ENCODE data around the gene HIRA. TPM values are rescaled to one million over a fixed set of nuclear protein-coding genes. Genes with fewer than 3 reads are reported as not detected.

The HIRA gene
- total RNA-seq, 2 experiments from 2014 or later: 52.0 to 52.8 TPM

DNA sequence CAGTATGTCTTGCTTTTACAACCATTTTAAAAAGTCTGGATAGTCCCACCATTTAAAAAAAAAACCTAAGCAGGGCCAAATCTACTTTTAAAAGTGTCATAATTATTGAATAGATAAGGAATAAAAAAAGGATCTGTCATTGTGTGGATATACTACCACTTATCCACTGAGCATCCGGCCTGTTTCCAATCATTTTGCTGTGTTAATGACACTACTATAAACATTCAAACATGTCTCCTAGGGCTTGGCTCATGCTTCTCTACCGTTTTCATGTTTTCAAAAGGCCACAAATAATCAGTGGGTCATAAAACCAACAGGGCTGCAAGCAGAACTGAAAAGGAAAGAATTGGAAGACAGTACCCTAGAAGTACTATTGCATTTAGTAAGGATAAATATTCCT, 28.5 kb upstream of the HIRA start:
- POLR2A ChIA-PET: no interaction called here
- Mint-ChIP-seq H3K9me3 (no peaks in the 10 kb centered on the region), H3K4me1 (peaks cover 8% of the 10 kb centered on the region), H3K27ac (no peak overlapping the region), H3K36me3 (ENCODE audit: low read depth) (peaks cover 58% of the 10 kb centered on the region), H3K27me3 (no peaks in the 10 kb centered on the region), H3K4me3 (no peak overlapping the region)
- no peak for DNase-seq
- CTCF ChIA-PET: no interaction called here

DNA sequence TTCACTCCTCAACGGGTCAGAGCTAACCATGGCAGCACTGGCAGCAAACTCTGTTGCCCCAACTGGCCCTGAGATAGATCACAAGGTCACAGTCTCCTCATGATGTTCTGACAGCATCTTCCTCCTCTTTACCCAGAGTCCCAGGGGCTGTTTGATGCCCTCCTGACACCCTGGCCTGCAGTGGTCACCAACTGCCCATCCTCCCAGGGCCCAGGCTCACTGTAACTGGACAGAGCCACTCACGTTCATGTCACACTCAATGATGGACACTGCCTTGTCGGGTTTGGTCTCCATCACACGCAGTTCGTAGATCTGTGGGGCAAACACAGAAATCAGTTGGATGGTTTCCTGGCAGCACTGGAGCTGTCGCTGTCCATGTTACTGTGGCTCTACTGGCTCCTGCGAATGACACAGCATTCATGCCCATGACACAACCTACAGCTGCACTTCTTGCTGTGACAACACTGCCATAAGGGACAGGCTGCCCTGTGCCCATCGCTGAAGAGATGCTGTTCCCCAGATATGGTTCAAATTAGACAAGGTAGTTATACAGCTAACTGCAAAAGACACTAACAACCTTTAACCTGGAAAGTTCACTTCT, 26.4 kb upstream of the HIRA start:
- H3K4me3 Mint-ChIP-seq: no peak overlapping the region
- POLR2A ChIA-PET: interaction anchor here (1.2 to 1.7 kb wide), 3 partner anchors 10 to 26 kb away, joined by 3 to 9 read pairs (median 4); partner anchors contain the start of gene C22orf39
- H3K4me1 Mint-ChIP-seq: no peaks in the 10 kb centered on the region
- H3K27ac Mint-ChIP-seq: no peak overlapping the region
- CTCF ChIA-PET: no interaction called here
- H3K36me3 Mint-ChIP-seq (ENCODE audit: low read depth): peaks cover 57% of the 10 kb centered on the region
- no peaks in the 10 kb centered on the region for H3K27me3 Mint-ChIP-seq
- no peaks in the 10 kb centered on the region for H3K9me3 Mint-ChIP-seq
- DNase-seq: no peak

GRCh38 chr22:19456541-19456940, 25.0 kb upstream of the HIRA start:
- POLR2A ChIA-PET: no interaction called here
- no peak for DNase-seq
- H3K27me3 Mint-ChIP-seq: no peaks in the 10 kb centered on the region
- no peaks in the 10 kb centered on the region for H3K9me3 Mint-ChIP-seq
- H3K36me3 Mint-ChIP-seq (ENCODE audit: low read depth): peaks cover 63% of the 10 kb centered on the region
- peak overlapping the region; percentile 32 for H3K27ac Mint-ChIP-seq
- H3K4me1 Mint-ChIP-seq: no peaks in the 10 kb centered on the region
- H3K4me3 Mint-ChIP-seq: no peak overlapping the region
- CTCF ChIA-PET: no interaction called here

DNA sequence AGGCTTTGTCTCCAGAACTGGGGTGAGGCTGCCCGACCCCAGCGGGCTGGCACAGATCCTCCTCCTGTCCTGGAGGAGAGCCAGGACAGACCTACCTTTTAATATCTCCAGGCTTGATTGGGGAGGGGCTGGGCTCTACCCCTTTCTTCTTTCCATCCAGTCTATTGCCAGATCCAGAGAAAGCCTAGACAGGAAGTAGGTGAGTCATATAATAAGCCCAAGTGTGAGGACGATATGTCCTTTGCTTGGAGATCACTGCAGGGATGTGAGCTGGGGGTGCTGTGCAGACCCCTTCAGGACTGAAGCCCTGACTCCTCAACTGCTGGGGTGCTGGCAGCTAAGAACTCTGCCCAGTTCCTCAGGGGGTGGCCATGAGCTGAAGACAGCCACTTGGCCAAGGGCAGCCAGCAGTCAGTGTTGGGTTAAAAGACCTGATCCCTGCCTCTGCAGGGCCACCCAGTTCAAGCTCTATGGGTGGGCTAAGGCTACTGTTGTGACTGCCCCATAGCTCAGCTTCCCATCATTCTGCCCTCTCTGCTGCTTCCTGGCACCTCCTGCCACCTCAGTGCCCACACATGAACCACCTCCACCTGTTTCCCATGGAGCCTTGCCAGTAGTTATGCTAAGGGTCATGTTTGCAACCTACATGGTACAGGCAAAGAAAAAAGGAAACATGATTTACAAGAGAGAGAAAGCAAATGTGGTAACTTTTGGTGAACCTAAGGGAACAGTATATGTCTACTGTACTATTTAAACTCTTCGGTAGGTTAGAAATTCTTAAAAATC, 24.2 kb upstream of the HIRA start:
- Mint-ChIP-seq H3K27ac (no peak overlapping the region), H3K27me3 (no peaks in the 10 kb centered on the region), H3K36me3 (ENCODE audit: low read depth) (peaks cover 59% of the 10 kb centered on the region), H3K9me3 (no peaks in the 10 kb centered on the region), H3K4me3 (no peak overlapping the region), H3K4me1 (no peaks in the 10 kb centered on the region)
- no peak for DNase-seq
- POLR2A ChIA-PET: interaction anchor here (0.7 kb wide), 1 partner anchor 15 kb away, joined by 3 read pairs; no protein-coding TSS in a partner anchor
- CTCF ChIA-PET: no interaction called here

- peaks cover 59% of the 10 kb centered on the region for H3K36me3 Mint-ChIP-seq (ENCODE audit: low read depth)
- no peak overlapping the region for H3K27ac Mint-ChIP-seq
- CTCF ChIA-PET: interaction anchor here (1.0 kb wide), 1 partner anchor 11 kb away, joined by 3 read pairs; no protein-coding TSS in a partner anchor
- H3K4me3 Mint-ChIP-seq: no peak overlapping the region
- DNase-seq: no peak
- H3K9me3 Mint-ChIP-seq: no peaks in the 10 kb centered on the region
- POLR2A ChIA-PET: interaction anchor here (0.7 to 1.1 kb wide), 2 partner anchors 9 to 15 kb away, joined by 3 read pairs; no protein-coding TSS in a partner anchor
- no peaks in the 10 kb centered on the region for H3K27me3 Mint-ChIP-seq
- H3K4me1 Mint-ChIP-seq: no peaks in the 10 kb centered on the region
Measured at GRCh38 chr22:19455033-19455432, 23.5 kb upstream of the HIRA start.

- H3K9me3 Mint-ChIP-seq: no peaks in the 10 kb centered on the region
- no peak for DNase-seq
- CTCF ChIA-PET: interaction anchor here (1.0 to 1.4 kb wide), 2 partner anchors 12 to 310 kb away, joined by 3 read pairs; partner anchors contain the start of gene ESS2
- no peak overlapping the region for H3K27ac Mint-ChIP-seq
- H3K4me3 Mint-ChIP-seq: no peak overlapping the region
- H3K36me3 Mint-ChIP-seq (ENCODE audit: low read depth): peaks cover 58% of the 10 kb centered on the region
- H3K27me3 Mint-ChIP-seq: no peaks in the 10 kb centered on the region
- peaks cover 4% of the 10 kb centered on the region for H3K4me1 Mint-ChIP-seq
- POLR2A ChIA-PET: interaction anchor here (0.5 to 4.6 kb wide), 5 partner anchors 10 to 310 kb away, joined by 3 to 20 read pairs (median 4); partner anchors contain the start of genes ESS2, HIRA and MRPL40
Measured at GRCh38 chr22:19454156-19454555, 22.6 kb upstream of the HIRA start.

DNA sequence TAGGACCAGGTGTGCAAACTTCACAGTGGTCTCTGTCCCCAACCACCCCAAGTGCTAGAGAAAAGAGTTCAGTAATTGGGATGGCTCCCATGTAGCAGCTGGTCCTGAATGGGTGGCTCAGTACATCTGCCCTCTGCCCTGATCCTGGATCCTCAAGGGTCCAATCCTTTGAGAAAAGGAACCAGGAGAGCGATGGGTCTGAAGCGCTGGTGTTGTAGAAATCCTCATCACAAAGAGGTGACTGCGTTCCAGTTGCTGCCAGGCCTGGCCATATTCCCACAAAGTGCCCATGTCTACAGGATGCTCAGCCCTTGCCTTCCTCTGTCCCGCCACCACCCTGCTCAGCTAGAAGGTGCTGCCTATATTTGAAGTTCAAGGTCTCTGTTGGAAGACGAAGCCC, 22.2 kb upstream of the HIRA start:
- Mint-ChIP-seq H3K9me3 (no peaks in the 10 kb centered on the region), H3K4me3 (no peak overlapping the region), H3K27ac (no peak overlapping the region), H3K27me3 (no peaks in the 10 kb centered on the region), H3K4me1 (peaks cover 8% of the 10 kb centered on the region), H3K36me3 (ENCODE audit: low read depth) (peaks cover 58% of the 10 kb centered on the region)
- no peak for DNase-seq
- CTCF ChIA-PET: interaction anchor here (1.4 kb wide), 1 partner anchor 309 kb away, joined by 3 read pairs; the partner anchor contains the start of gene ESS2
- POLR2A ChIA-PET: interaction anchor here (1.2 to 4.6 kb wide), 3 partner anchors 22 to 309 kb away, joined by 4 to 20 read pairs (median 4); partner anchors contain the start of genes ESS2, HIRA and MRPL40

DNA sequence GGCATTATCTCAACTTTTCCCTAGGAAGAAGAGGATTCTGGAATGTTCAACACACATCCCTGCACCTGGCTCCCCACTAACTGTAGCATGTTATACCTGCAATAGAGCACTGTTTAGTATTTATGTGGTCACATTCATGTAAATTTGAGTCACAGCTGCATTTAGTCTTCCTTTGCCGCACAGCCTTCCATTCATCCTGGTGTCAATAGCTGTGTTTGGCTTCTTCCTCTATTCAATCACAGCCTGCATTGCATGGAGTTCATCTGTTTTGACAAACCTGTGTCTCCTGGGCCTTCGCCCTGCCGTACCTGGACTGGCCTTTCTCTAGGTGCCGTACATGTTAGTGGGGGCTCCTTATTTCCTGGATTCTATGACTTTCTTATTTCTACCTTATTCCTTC, 20.0 kb upstream of the HIRA start:
- Mint-ChIP-seq H3K4me1 (peaks cover 20% of the 10 kb centered on the region), H3K4me3 (no peak overlapping the region), H3K36me3 (ENCODE audit: low read depth) (peaks cover 51% of the 10 kb centered on the region), H3K27me3 (no peaks in the 10 kb centered on the region), H3K9me3 (no peaks in the 10 kb centered on the region), H3K27ac (no peak overlapping the region)
- DNase-seq: no peak
- ChIA-PET CTCF (interaction anchor here (1.1 kb wide), 1 partner anchor 11 kb away, joined by 3 read pairs; no protein-coding TSS in a partner anchor), POLR2A (interaction anchor here (1.7 to 4.6 kb wide), 2 partner anchors 19 to 26 kb away, joined by 6 to 20 read pairs; partner anchors contain the start of genes HIRA and MRPL40)

DNA sequence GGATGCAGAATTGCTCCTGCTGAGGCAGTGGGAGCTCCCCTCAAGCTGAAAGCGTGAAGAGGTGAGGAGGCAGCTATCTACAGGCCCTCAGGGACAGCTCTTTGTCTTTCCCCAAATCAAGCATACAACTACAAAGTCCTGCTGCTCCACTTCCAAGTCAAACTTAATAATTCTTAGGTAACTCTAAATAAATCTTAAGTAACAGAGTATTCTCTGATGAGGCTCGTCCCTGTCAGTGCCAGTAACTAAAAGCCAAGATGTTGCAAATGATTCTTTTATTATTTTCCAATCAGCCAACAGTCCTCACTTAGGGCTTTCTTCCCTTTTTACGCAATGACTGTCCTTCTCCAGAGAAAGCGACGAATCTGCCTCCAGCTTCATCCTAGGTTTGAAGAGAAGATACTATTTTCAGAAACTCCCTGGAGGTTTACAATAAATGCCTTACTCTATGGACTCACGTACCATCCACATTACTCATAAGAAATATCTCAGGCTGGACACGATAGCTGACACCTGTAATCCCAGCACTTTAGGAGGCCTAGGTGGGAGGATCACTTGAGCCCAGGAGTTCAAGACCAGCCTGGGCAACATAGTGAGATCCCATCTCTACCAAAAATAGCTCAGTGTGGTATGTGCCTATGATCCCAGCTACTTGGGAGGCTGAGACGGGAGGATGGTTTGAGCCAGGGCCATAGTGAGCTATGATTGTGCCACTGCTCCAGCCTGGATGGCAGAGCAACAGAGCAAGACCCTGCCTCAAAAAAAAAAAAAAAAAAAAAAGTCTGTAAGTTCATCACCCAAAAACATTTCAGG, 19.0 kb upstream of the HIRA start:
- ChIA-PET CTCF (interaction anchor here (0.7 kb wide), 1 partner anchor 14 kb away, joined by 3 read pairs; no protein-coding TSS in a partner anchor), POLR2A (interaction anchor here (1.2 to 4.6 kb wide), 3 partner anchors 18 to 29 kb away, joined by 4 to 20 read pairs (median 6); partner anchors contain the start of genes CDC45, HIRA and MRPL40)
- H3K36me3 Mint-ChIP-seq (ENCODE audit: low read depth): peaks cover 47% of the 10 kb centered on the region
- peaks cover 25% of the 10 kb centered on the region for H3K4me1 Mint-ChIP-seq
- H3K27me3 Mint-ChIP-seq: no peaks in the 10 kb centered on the region
- H3K9me3 Mint-ChIP-seq: no peaks in the 10 kb centered on the region
- H3K27ac Mint-ChIP-seq: no peak overlapping the region
- DNase-seq: no peak
- H3K4me3 Mint-ChIP-seq: no peak overlapping the region

DNA sequence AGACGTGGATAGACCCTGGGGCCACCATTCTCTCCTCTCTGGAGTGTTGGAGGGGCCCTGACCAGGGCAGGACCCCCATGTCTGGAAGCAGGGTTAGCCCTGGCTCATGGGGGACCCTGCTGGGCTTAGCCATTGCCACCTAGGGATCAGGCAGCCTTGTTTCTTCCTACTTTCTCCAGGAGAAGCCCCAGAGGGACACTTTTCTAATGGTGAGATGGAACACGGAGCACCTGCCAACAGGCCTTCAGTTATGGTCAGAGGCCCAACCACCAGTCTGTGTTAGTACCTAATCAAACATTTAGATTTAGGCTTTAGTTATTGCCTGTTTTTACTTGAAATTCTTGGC, 17.9 kb upstream of the HIRA start:
- Mint-ChIP-seq H3K36me3 (ENCODE audit: low read depth) (peaks cover 45% of the 10 kb centered on the region), H3K27me3 (no peaks in the 10 kb centered on the region), H3K4me3 (peak overlapping the region; percentile 12), H3K9me3 (no peaks in the 10 kb centered on the region), H3K27ac (peak overlapping the region; percentile 16), H3K4me1 (peaks cover 35% of the 10 kb centered on the region)
- no peak for DNase-seq
- ChIA-PET CTCF (no interaction called here), POLR2A (interaction anchor here (6.6 kb wide), 1 partner anchor 17 kb away, joined by 113 read pairs; the partner anchor contains the start of genes HIRA and MRPL40)

DNA sequence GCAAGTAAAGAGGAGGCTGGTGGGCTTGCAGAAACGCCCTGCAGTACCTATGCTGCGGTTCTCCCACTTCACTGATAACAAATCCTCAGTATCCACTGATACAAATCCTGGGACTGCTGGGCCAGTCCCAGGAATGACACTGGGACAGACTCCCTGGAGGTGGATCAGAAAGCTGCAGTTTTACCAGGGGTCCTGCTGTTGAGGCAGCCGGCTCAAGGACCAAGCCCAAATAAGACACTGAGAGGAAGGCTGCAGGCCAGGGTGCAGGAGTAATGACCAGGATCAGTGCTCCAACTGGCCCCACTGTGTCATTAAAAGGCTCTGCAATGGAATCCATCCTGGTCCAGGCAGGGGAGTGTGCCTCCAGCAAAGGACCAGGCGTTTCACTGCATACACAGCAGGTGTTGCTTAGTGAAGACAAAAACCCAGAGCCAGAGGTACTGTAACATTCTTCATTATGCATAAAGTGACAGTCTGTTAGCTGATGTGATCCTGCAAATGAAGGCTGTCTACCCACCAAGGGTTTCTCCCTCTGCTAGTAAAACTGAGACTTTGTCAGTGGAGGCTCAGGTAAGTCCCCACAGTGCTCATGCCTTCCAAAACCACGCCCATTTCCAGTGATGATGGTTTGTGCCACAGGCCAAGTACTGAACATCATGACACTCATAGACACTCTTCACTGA, 17.3 kb upstream of the HIRA start:
- Mint-ChIP-seq H3K27me3 (no peaks in the 10 kb centered on the region), H3K4me1 (peaks cover 37% of the 10 kb centered on the region), H3K9me3 (no peaks in the 10 kb centered on the region), H3K36me3 (ENCODE audit: low read depth) (peaks cover 42% of the 10 kb centered on the region), H3K4me3 (peak overlapping the region; percentile 80), H3K27ac (peak overlapping the region; percentile 47)
- POLR2A ChIA-PET: interaction anchor here (2.0 to 6.6 kb wide), 3 partner anchors 12 to 30 kb away, joined by 4 to 113 read pairs (median 45); partner anchors contain the start of genes CDC45, HIRA, MRPL40 and UFD1
- DNase-seq: peak; percentile 48
- CTCF ChIA-PET: interaction anchor here (1.4 kb wide), 1 partner anchor 29 kb away, joined by 4 read pairs; no protein-coding TSS in a partner anchor

All from activated CD4-positive, alpha-beta memory T cell treated with anti-CD3 and anti-CD28 coated beads, Interleukin-2, amount 10 ng/mL, durations not matched to agents 7 days and 5 days (primary cell).